ENCODE measurements around the gene MYRF. TPM values are rescaled to one million over a fixed set of nuclear protein-coding genes. Genes with fewer than 3 reads are reported as not detected.
A peak's percentile ranks its signal among the peaks of the same experiment; 100 is the strongest.

The MYRF gene
- total RNA-seq: 1.4 TPM

DNA sequence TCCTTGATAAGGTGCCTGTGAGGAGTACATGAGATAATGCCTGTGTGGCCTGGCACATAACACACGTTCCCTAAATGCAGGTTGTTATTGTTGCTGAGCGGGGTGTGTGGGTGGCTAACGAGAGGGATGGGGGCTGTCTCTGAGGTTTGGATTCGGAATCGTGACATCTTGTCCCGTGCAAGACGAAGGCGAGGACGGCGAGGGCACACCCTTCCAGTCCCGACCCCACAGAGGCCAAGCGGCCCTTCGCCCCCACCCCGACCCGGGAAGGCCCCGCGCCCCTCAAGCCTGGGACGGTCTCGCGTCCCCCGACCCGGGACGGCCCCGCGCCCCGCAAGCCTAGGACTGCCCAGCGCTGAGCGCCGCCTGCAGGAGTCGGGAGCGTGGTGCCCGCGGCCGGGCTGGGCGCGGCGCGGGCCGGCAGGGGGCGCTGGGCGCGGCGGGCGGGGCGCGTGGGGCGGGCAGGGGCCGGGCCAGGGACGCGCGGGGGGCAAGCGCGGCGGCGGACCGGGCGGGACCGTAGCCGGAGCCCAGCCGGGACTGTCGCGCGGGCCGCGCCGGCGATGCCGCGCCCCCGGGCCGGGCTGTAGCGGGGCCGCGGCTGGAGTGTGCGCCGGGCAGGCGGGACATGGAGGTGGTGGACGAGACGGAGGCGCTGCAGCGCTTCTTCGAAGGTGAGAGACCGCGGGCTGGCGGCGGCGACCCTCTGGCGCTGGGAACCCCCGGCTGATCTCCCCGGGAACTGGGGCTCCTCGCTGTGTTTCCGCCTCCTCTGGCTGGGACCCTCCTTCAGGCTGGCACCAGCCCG, at the start of gene MYRF:
TSS of gene MYRF (plus strand) at position 520 of the 808 bp plus-strand sequence. CDS start at position 629, 109 bp downstream.
- peak; percentile 65 for DNase-seq

DNA sequence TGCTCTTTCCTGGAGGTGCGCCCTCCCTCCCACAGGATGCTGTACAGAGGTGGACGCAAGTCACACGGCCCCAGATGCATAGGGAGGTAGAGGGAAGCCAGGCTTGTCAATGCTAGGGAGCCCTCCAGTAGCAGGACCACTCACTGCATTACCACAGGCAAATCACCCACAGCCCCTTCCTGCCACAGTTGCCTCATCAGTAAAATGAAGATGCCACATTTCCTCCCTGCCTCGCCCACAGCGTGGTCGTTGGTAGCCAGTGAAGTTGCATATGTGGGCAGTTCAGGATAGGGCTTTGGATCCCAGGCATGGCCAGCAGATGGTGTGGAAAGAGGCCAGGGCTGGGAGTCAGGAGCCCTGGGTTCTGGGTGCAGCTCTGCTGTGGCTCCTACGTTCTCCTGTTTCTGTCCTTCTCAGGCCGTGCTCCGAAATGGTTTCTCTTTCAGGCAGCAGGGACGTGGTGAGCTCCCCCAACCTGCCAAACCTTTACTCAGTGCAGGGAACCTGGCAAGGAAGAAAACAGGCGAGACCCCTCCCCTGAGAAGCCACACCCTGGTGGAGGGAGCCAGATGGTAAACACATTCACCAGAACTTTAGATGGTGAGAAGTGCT, 49.6 kb upstream of the MYRF start:
- DNase-seq: no peak

DNA sequence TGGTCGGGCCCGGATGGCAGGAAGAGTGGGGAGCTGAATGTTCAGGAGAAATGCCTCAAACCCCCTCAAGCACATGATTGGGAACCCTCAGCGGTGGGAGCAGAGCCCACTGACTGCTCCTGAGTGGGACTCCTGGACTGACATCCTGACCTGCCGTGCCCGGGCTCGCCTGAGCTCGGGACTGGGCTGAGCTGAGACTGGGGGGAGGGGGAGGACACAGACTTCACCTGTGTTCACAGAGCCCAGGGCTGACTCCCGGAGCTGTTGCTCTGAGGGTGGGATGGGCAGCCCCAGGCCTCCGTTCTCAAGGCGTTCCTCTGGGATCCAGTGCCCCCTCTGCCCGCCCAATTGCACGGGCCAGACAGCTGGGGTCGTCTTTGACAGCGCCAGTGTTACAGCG, 47.6 kb upstream of the MYRF start:
- no peak for DNase-seq

DNA sequence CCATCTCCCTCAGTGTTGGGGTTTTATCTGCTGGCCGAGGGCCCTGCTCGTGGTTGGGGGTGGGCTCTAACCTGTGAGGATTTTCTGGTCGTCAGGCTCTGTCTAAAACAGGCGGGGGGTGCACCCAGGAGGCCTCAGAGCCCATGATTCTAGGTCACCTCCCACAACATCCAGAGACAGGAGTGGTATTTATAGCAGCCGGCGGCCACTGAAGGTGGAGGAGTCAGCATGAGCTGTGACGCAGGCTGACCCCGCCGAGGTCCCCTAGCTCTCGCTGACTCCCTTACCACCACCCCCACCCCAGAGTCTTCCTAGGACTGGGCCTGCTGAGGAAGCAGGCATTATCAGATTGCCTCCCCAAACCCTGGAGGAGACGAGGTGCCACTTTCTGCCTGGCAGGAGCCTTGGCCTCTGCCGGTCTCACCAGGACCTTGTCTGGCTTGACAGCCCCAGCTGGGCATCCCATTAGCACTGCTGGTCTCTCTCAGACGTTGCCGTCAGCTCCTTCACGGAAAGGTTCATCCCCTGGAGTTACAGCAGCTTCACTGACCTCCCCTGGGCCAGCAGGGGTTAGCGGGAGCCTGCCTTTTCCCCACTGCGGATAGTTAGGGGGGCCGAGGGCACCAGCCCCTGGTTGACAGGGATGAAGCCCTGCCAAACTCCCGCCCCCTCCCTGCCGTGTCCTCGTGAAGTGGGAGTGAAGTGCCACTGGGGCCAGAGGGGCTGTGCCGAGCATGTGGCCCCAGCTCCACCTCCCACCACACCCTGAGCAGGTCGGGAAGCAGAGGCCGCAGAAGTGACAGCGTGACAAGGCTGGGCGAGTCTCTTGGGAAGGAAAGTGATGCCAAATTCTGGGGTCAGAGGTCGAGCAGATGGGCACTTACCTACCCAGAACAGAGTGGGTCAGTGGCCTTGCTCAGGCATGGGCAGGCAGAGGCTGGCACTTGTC, 45.7 kb upstream of the MYRF start:
- DNase-seq: no peak

DNA sequence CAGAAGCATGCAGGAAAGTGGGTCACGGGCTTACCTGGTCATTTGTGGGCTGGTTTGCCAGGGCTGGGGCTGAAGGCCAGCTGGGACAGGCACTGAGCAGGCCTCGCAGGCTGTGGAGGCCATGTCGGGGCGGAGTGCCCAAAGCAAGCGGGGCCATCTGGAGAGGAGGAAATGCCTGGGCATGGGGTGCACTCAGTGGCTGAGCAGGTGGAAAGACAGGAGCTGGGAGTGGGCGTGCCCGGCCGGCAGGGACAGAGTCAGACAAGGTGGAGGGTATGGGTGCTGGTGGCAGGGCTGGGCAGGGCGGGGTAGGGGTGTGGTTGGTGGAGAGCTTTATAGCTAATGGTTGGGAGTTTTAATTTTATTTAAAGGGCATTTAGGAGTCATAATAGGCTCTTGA, 44.9 kb upstream of the MYRF start:
- no peak for DNase-seq

DNA sequence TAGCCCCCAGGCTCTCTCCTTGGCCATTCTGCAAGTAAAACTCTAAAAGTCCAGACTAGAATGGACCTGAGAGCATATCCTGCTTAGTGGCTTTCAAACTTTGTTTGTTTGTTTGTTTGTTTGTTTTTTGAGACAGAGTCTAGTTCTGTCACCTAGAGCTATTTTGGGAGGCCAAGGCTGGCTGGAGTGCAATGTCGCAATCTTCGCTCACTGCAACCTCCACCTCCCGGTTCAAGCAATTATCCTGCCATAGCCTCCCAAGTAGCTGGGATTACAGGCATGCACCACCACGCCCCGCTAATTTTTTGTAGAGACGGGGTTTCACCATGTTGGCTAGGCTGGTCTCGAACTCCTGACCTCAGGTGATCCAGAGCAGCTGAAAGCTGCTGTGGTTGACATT, 43.3 kb upstream of the MYRF start:
- DNase-seq: no peak

DNA sequence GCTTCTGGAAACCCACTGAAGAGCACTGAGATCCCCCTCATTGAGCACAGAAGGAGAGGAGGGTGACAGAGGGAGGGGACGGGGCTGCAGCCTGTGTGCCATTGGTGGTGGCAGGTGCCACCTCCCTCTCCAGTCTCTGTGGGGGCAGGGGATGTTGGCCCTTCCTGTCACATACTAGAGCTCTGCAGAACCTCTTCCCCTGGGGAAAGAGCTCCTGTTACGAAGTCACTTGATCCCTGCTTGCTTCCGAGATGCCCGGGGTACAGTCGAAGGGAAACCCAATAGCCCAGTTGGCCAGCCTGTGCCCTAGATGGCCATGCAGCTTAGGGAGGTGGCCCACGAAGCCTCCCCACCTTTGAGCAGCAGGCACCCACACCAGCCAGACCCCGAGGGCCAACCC, 42.9 kb upstream of the MYRF start:
- DNase-seq: no peak

DNA sequence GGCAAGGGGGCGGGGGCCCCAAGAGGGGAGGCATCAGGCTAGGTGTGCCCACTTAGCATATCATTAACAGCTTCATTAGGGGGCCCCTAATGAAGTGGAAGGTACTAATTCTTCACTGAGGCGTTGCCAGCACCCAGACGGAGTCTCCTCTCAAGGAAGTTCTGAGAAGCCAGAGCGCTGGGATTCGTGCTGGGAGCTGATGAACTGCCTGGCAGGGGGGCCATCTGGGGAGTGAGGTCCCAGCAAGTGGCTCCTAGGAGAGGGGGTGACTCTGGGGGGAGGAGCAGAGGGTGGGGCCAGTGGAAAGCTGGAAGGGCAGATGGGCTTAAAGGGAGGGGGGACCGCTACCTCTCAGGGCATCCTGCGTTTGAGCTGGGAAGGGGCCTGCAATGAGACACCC, 42.4 kb upstream of the MYRF start:
- no peak for DNase-seq

DNA sequence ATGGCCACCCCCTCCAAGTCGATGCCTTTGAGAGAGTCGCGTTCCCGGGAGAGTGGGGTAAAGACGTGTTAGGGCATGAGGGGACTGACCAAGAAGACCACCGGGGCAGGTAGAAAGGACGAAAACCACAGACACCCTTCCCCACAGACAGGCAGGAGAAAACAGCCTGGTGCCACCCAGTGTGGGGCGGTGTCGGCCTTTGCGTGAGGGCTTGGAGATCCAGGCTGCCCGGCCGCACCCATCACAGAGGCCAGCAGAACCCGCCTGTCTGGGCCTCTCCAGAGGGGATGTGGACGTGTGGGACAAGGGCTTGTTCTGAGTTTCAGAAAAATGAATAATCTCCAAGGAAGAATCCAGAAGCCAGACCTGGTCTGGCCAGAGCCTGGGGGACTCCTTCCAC, 41.4 kb upstream of the MYRF start:
- no peak for DNase-seq

DNA sequence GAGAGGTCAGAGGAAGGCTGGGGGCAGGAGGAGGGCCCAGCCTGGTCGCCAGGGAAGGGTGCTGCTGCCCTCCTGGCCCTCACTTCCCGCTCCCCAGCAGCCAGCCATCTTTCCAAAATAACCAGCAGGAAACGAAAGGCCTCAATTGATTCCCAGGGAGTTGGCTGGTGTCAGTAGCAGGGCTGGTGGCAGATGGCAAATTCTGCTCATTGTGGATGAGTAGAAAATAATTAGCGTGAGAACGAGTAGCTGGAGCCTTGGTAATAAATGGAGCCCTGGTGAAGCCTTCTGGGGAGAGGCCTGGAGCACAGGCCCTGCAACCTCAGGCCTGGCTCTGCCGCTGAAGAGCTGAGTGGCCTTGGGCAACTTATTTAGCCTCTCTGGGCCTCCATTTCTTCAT, 40.9 kb upstream of the MYRF start:
- no peak for DNase-seq

DNA sequence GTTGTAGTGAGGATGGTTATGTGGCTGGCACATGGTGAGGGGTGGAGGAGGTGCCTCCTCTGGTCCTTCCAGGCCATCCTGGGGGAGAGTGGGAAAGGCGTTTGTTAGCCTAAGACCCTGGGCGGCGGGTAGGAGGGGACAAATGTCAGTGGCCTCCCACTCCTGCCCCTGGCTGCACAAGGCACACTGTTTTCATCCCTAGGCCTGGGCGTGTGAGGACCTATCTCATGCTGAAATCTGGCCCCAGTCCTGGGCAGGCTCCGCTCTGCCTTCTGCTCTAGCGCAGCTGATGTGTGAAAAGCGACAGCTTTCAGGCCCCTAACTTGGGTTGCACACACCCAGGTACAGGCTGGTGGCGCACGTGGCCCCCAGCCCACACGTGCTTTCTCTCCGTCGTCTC, 40.1 kb upstream of the MYRF start:
- no peak for DNase-seq

DNA sequence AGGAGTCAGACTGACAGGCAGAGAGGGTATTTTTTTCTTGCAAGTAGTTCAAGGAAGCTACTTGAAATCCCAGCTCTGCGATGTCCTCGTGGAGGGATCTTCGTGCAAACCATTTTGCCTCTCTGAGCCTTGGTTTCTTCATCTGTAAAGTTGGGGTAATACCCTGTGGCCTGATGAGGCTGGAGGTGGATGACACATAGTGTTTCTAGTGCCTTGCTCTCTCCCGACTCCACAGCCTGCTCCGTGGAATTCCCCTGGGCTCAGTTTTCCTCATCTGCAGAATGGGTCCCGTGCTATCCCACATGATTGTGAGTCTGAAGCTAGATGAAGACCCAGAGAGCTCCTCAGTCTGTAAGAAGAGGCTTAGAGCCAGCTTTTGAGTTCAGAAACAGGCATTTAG, 39.6 kb upstream of the MYRF start:
- DNase-seq: no peak

DNA sequence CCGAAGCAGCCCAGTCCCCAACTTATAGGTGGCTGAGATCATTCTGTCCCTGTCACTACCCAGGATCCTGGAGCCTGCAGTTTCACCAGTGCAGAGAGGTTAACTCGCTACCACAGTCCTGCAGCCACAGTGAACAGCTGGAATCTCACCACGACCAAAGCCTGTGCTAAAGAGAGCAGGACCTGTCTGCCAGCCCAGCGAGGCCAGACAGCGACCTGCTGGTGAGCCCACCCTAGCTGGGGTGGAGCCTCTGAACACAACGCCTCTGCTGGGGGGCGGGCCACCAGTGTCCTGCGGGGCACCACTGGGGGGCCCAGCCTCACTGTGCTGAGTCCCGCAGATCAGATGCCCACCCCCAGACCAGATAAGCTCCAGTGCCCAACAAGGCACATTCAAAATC, 39.0 kb upstream of the MYRF start:
- no peak for DNase-seq

DNA sequence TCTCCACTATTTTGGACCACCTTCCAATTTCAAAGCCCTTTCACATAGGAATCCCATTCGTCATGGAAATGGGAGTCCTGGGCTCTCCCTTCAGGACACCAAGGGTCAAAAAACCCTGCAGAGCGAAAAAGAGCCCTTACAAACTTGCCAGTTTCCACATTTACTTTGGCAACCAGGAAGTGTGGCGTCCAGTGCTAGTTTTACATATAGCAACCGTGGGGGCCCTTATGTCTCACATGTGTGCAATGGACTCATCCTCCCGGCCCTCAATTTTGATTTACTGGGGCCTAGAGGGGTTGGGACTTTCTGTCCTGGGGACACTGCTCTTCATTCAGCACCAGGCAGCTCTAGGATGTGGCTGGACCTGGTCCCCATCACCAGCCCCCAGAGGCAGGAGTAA, 38.5 kb upstream of the MYRF start:
- no peak for DNase-seq

DNA sequence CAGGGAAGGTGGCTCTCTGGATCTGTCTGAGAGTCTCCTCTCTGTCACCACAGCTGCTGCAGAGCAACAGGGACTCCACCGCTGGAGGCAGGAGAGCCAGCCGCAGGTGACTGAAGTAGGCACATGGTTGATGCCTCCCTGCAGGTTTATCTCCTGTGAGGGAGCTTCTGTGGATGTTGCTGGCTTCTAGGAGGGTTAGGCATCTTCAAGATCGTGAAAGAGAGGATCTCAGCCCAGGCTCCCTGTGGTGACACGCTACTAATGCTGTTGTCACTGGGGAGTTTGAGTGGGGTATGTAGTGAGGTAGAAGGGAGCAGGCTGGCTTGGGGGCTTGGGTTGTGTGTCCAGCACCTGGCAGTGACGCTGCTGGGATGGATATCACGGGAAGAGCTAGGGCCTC, 38.1 kb upstream of the MYRF start:
- no peak for DNase-seq

DNA sequence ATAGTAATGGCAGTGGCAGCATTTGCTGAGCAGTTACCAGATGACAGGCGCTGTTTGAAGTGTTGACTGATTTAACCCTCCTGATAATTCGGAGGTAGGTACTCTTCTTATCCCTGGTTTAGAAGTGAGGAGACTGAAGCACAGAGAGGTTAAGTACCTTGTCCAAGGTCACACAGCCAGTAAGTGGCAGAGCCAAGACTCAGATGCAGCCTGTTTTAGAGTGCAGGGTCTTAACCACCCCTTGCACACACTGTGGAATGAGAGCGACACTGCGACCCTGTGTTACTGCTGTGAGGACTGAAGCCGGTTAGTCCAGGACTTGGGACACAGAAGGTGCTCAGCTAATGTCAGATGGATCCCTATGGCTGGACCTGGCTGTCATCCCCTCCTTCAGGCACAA, 37.5 kb upstream of the MYRF start:
- DNase-seq: no peak

DNA sequence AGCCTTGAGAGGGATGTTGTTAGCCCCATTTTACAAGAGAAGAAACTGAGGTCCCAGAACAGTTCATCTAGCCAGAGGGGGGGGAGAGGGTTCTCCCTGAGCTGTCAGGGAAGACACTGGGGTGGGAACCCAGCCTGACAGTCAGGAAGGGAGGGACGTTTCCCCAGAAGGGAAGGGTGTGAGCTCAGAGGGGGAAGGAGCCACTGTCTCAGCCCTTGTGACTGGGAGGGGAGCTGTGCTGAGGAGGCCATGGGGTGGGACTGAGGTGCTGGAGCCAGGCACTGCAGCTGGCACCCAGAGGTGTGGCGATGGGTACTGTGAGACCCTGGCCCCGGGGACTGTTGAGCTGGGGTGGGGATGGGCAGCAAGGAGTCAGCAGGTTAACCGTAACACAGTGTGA, 36.6 kb upstream of the MYRF start:
- no peak for DNase-seq

DNA sequence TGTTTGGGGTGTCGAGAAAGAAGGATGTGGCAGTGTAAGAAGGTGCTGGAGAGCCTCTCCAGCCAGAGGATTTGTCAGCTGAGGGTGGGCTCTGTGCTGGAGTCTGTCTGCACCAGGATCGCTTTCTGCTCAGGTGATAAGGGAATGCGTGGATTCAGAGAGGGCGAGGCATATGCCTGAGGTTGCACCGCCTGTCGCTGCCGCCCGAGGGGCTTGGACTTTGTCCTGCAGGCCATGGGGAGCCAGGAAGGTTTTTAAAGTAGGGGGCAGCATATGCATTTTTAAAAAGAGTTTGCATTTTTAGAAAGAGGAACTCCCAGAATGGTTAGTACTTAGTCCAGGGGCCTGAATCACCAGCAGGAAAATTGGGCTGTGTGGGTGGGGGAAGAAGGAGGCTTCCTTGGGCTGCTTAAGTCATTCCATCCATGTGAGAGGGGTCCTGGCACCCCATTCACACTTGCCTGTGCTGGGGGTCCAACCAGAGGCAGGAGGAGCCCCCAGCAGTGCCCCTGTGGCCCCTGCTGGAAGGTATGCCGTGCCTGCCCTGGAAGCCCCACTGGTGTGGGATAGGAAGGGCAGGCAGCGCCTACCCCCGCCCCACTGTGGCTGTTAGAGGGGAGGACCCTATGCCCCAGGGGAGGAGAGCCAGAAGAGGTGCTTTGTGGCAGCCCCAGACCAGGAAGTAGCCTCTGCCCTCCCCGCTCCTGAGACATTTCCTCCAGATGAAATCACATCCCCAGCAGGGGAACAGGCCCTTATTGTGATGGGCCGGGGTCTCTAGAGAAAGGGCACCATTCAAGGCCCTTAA, 35.8 kb upstream of the MYRF start:
- DNase-seq: no peak

DNA sequence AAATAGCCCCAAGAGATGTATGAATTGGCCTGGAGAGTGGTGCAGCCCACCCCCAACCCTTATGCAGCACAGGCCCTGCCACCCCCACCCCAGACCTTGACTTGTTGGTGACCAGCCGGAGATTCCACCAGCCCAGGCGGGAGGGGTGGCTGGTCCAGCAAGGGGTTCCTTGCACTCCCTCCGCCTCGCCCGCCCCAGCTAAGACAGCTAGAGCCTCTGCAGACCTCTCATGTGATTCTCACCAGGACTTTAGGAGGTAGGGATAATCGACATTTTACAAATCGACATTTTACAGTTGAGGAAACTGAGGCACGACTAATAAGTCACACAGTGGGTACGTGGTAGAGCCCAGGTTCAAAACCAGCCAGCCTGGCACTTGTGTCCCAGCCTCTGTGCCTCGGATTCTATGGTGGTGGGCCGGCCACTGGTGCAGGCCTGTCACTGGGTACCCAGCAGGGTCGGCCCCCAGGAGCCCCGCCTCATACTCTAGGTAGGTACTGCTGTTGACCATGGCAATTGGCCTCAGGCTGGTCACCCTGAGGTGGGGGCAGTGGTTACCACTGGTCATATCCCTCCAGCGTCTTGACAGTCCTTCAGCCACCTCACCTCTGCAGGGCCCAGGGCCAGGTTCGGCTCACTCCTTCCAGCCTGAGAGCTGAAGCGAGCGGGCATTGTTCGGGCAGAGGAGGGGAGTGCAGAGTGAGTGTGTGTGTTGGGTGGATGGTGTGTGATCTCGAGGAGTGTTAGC, 35.0 kb upstream of the MYRF start:
- no peak for DNase-seq

DNA sequence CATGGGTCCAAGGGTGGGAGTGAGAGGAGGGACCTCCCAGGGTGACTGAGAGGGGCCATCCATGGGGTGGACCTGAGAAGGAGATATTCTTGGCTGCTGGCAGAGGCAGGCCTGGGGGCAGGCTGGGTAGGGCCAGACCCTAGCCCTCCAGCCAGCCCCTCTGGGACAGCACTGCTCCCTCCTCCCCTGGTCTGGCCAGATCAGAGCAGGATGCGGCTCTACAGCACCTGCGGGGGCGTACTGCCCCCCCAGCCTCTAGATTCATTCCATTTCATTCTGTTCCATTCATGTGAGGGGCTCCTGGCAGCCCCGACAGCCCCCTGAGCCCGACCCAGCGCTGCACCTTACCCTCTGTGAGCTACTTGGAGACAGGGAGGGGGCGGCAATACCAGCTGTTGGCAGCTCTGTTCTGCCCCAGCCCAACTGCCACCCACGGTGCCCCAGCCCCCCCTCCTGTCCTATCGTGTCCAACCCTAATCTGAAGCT, 34.3 kb upstream of the MYRF start:
- DNase-seq: no peak

DNA sequence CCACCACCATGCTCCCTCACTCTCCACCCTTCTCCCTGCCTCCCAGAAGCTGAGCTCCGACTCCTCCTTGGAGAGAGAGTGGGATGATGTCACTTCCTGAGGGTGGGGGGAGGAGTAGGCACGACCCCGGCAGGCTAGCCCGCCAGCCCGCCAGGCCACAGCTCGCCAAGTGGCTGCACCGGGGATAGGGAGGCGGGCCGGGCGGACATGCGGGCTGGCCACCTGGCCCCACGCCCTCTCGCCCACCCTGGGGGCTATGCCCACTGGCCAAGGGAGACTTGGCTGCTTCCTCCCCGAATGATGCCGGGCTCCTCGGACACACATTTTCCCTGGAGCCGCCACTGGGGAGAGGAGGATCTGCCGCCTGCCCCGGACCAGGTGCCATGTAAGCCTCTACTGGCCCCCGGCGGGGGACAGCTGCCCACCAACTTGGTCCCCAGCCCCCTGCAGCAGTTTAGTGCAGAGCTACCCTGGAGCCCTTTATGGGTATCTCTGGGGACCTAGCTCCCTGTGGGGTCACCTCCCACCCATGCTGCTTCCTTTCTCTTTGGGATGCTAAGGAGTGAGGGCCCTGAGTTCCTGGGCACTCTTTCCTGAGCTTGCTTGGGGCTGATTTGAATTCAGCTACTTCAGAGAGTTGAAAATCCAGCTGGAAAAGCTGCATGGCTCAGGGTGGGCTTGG, 33.7 kb upstream of the MYRF start:
- DNase-seq: peak; percentile 88
